ENCODE results near the gene CCDC167.

GRCh38 chr6:37512400-37513011, 12.8 kb upstream of the CCDC167 start:
- no peak for TF ChIP-seq CTCF (IDR thresholded peaks at IDR 0.05)
- no peak for TF ChIP-seq POLR2A (IDR thresholded peaks at IDR 0.05)

Measured in esophagus squamous epithelium (tissue), 4 donors.